NCI-H146 treated with DMSO at 0.1 percent for 48 hours (cell line): Measurements from ENCODE around the gene NDUFV3.
A peak's percentile ranks its signal among the peaks of the same experiment; 100 is the strongest.
"Not testable (repeated sequence)": the region's sequence is repeated elsewhere in the genome, so short reads cannot be mapped to it uniquely, and the experiment has no call there.

Experiments
- DNase-seq: peaks from one replicate; lab custom pipeline; 2025; ENCODE audit not compliant: unreplicated experiment; lab: John Stamatoyannopoulos, UW

NDUFV3 gene

DNA sequence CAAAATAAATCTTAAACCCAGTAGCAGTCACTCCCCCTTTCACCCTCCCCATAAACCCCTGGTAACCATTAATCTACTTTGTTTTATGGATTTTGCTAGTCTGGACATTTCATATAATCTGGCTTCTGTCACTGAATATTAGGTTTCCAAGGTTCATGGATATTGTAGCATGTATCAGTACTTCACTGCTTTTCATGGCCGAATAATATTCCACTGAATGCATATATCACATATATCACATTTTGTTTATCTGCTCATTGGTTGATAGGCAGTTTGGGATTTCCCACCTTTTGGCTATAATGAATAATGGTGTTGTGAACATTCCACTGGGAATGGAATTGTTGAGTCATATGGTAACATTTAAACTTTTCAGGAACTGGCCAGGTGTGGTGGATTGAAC lies 9.2 kb upstream of the NDUFV3 start:
- no peak for DNase-seq

DNA sequence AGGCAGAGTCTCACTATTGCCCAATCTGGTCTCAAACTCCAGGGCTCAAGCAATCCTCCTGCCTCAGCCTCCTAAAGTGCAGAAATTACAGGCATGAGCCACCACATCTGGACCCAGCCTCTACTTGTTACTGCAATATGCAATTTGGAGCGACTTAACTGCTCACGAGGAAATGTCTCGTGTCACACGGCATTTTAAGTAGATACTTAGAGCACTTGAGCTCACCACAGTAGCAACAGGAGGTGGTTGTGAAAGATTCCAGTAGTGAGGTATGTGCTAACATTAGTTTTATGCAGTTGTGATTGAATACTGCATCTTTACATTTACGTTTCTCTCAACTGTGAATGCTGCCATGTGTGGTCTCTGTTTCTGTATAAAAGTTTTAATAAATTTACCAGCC lies 5.8 kb upstream of the NDUFV3 start:
- no peak for DNase-seq

DNA sequence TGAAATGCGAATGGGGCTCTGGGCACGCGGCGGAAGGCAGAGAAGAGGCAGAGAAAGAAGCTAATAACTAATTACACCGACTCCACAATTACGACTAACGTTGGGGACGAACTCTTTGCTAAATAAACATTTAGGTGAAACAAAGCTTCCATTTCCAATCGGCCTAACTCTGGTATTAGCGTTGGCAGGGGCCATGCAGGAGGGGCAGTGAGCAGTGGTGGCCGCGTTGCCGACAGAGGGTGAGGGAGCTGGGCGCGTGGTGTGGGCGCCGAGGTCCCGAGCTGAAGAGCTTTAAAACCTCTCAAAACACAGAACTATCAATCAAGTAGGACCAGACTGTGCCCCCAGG lies 553 bp upstream of the NDUFV3 start:
- peak; percentile 58 for DNase-seq

DNA sequence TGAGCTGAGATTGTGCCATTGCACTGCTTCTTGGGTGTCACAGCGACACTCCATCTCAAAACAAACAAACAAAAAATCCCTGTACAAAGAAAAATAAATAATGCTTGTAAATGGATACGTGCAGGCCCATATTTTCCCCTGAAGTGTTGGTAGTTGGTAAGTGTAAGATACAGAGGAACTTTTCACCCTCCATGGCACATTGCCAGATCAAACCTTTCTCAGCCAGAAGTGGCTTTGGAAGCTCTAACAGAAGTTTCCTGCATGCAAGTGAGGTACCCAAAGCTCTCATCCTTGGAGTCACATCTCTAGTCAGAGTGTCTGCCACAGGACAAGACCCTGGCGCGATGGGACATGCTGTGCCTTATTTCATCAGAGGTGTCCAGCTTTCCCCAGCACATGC lies 7.3 kb downstream of the NDUFV3 start:
- DNase-seq, result no peak

DNA sequence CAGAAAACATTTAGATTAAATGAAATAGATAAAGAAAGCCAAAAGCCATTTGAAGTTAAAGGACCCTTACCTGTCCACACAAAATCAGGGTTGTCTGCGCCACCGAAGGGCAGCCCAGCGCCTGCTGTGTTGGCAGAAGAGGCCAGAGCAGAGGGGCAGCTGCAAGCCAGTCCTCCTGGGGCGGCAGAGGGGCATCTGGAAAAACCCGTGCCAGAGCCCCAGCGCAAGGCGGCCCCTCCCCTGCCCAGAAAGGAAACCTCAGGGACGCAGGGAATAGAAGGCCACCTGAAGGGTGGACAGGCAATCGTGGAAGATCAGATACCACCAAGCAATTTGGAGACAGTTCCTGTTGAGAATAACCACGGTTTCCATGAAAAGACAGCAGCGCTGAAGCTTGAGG lies 10.7 kb downstream of the NDUFV3 start:
- DNase-seq, result no peak

DNA sequence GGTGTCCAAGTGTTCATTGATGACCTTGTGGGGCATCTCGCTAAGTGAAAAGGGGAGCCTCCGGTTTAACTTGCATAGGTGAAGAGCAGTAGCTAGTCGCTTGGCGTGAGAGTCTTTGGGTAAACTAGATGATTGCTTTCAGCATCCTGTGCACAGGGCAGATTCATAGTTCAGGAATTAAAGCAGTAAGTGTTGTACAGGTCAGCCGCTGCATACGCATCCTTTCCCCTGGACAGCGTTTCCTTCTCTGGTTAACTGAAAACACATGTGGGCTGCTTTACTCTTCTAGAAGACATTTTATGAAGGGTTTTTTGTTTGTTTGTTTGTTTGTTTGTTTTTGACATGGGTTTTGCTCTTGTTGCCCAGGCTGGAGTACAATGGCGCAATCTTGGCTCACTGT lies 12.1 kb downstream of the NDUFV3 start:
- no peak for DNase-seq

DNA sequence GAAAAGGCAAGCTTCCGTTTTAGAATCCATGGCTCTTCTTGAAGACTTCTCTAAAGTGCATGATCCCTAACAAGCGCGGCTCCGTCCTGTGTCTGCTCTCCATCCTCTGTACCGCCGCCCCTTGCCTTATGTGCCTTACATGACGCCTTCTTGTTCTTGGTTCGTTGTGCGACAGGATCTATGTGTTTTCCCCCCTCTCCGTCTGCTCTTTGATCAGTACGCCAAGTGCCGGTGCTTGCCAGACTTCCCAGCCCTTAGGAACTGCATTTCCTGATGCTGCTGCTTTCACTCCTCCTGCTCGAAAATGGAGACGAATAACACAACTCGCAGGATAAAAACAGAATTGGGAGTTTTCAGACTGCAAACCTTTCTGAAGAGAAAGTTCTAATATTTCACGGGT lies 13.1 kb downstream of the NDUFV3 start:
- no peak for DNase-seq

DNA sequence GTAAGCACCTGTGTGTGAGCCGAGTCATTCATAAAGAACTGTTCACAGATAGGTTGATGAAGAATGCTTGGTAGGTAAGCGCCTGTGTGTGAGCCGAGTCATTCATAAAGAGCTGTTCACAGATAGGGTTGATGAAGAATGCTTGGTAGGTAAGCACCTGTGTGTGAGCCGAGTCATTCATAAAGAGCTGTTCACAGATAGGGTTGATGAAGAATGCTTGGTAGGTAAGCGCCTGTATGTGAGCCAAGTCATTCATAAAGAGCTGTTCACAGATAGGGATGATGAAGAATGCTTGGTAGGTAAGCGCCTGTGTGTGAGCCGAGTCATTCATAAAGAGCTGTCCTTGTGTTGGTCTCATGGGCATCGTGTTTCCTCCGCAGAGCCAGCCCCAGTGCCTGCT lies 15.4 kb downstream of the NDUFV3 start:
- DNase-seq, result not testable (repeated sequence)

DNA sequence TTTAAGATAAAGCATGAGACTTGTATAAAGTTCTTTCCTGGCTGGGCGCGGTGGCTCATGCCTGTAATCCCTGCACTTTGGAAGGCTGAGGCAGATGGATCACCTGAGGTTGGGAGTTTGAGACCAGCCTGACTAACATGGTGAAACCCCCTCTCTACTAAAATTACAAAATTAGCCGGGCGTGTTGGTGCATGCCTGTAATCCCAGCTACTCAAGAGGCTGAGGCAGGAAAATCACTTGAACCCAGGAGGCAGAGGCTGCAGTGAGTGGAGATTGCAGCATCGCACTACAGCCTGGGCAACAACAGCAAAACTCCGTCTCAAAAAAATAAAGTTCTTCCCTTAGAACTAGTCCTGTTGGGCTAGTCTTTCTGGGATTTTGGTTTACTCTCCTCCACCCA lies 18.8 kb downstream of the NDUFV3 start:
- not testable (repeated sequence) for DNase-seq

DNA sequence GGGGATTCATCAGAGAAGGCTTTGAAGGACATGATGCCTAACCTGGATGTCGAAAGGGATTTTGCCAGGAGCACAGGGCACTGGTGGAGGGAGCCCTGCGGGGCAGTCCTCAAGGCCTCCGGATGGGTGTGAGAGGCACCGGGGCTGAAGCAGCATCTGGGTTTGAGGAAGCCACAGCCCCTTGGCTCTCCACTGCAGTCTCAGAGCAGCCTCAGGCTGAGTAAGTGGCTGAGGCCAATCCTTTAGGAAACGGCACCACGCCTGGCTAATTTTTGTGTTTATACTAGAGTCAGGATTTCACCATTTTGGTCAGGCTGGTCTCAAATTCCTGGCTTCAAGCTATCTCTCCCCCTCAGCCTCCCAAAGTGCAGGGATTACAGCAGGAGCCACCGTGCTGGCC lies 20.4 kb downstream of the NDUFV3 start:
- DNase-seq, result no peak

DNA sequence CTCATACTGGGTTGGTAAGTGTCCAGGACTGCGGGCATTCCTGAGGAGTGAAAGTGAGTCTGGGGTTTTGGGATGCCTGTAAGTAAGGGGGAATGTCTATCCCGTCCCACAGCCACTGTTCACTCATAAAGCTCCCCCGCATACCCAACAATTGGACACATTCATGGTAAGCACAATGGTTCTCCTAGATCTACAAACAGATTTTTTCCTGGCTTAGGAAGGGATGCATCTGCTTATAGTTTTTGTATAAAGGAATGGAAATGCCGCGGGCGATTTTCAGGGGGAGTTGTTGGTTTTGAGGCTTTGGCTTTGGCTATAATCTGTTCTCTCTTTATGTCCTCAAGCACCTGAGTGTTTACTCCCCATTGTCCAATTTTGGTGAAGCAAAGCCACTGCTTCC lies 25.2 kb downstream of the NDUFV3 start:
- DNase-seq, result peak; percentile 70

DNA sequence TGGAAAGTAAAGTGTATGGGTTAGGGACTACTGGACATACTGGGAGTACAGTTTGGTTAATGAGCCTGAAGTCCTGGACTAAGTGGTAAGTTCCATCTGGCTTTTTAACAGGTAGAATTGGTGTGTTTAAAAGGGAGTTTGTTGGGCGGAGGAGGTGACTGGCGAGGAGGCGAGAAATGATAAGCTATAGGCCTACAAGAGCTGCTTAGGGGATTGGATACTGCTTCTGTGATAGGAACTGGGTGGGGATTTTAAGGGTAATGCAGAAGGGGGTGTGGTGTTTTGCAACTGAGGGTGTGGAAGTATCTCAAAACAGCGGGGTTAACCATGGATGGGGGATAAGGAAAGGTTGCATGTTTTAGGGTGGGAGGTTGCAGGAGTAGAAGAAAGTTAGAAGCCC lies 28.8 kb downstream of the NDUFV3 start:
- DNase-seq, result no peak

DNA sequence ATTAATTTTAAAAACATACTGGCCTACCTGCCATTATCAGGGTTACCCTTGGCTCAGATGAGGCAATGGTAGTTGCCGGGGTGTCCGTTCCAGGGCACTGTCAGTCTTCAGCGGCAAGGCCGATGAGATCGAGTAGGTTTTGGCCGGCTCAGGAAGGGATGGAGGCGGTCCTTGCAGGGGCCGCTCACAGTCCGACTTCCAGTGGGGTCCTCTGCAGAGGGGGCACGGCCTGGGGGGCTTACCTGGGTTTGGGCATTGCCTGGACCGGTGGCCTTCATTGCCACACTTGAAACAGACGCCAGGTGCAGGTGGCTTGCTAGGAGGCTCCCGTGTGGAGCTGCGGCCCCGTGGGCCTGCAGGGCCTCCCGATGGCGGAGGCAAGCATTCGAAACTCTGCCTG lies 29.8 kb downstream of the NDUFV3 start:
- no peak for DNase-seq

DNA sequence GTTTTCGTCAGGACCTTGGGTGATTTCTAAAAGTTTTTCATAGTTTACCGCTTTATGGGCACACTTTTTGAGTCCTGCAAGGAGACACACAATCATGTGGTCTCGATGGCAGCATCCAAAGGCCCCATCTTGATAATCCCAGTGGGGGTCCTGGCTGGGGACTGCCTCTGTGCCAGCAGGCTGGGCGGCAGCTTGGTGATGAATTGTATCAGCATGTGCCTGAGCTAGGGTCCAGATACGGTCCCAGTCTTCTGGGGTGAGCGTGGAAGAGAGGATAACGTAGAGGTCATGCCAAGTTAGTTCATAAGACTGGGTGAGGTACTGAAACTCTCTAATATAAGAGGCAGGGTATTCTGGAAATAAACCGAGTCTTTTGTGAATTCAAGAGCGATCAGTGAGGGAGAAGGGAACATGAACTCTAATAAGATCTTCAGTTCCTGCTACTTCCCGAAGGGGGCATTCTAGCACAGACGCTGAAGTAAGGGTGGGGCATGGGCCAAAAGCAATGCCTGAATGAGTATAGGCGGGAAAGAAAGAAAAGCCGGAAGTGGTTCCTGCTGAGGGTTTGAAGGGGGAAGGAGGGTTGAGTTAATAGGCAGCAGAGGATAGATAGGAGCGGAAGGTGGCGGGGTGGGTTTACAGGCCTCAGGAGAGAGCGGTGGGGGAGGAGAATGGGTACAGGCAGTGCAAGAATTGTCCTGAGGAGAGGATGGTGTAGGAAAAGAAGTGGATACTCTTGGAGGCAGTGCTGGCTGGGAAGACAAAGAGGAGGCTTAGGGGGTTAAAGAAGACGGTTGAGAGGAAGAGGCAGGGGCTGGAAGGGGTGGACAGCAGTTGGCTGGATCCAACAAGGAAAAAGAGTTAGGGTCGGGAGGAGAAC lies 30.7 kb downstream of the NDUFV3 start:
- peak; percentile 84 for DNase-seq

DNA sequence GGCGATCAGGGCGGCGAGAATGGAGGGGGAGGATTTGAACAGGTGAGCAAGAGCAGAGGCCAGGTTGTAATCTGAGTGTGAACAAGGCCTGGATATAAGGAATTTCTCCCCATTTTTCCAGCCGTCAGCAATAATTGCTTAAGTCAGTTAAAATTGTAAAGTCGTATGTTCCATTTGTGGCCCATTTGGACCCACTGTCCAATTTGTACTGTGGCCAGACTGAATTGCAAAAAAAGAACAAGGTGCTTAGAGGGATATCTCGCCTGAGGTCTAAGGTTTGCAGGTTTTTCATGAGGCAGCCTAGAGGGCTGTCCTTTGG lies 31.3 kb downstream of the NDUFV3 start:
- no peak for DNase-seq

DNA sequence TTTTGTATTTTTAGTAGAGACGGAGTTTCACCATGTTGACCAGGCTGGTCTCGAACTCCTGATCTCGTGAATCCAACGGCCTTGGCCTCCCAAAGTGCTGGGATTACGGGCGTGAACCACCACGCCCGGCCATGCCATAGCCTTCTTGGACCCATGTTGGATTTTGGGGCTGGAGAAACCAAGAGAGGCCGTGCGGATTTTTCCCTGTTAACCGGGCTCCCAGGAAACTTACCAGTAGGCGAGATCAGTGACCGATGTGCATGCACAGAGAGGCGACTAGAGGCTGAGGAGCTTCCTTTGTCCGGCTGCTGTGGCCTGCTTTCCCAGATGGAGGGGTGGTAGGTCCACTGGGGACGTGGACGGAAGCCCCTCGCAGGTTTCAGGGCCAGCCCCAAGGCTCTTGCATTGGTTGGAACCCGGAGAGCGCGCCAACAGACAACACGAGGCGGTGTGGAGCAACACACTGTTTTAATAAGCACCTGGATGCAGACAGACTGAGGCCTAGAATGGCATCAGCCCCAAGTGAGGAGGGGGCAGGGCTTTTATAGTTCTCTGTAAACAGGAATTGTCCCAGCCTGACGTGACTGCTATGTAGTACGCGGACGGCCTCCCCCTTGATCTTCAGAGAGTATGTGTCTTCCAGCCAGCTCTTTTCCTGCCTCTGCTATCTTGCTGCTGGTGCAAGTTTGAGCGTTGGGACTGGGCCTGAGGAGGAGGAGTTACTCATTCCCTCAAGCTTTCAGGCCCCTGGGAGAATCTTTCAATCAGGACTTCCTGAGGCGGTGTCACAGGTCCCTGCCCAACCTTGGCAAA lies 32.2 kb downstream of the NDUFV3 start, which contains the start of gene ERVH48-1:
Gene ERVH48-1, minus strand, starts transcription at position 517 of the 813 bp plus-strand sequence. CDS start 6,624 bp downstream, outside the sequence.
- DNase-seq, result no peak

DNA sequence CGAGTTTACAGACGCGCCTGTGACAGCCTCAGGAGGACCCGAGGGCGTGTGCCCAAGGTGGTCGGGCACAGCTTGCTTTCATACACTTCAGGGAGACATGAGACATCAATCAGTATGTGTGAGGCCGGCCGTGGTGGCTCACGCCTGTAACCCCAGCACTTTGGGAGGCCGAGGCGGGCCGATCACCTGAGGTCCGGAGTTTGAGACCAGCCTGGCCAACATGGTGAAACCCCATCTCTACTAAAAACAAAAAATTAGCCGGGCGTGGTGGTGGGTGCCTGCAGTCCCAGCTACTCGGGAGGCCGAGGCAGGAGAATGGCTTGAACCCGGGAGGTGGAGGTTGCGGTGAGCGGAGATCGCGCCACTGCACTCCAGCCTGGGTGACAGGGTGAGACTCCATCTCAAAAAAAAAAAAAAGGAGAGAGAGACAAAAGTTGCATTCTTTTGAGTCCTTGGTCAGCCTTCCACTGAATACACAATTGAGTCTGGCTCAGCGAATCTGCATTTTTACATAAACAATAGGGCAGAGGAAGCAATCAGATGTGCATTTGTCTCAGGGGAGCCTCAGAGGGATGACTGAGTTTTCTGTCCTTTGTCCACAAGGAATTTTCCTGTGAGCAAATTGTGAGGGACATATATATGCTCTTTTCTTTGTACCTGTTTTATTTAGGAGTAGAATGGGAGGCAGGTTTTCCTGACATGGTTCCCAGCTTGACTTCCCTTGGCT lies 34.5 kb downstream of the NDUFV3 start:
- DNase-seq, result not testable (repeated sequence)

DNA sequence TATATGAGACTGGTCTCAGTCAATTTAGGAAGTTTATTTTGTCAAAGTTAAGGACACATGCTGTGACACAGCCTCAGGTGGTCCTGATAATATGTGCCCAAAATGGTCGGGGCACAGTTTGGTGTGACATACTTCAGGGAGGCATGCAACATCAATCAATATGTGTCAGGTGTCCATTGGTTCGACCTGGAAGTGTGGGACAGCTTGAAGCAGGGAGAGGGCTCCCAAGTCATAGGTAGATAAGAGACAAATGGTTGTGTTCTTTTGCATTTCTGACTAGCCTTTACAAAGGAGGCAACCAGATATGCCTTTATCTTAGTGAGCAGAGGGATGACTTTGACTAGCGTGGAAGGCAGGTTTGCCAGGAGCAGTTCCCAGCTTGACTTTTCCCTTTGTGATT lies 36.9 kb downstream of the NDUFV3 start:
- no peak for DNase-seq

DNA sequence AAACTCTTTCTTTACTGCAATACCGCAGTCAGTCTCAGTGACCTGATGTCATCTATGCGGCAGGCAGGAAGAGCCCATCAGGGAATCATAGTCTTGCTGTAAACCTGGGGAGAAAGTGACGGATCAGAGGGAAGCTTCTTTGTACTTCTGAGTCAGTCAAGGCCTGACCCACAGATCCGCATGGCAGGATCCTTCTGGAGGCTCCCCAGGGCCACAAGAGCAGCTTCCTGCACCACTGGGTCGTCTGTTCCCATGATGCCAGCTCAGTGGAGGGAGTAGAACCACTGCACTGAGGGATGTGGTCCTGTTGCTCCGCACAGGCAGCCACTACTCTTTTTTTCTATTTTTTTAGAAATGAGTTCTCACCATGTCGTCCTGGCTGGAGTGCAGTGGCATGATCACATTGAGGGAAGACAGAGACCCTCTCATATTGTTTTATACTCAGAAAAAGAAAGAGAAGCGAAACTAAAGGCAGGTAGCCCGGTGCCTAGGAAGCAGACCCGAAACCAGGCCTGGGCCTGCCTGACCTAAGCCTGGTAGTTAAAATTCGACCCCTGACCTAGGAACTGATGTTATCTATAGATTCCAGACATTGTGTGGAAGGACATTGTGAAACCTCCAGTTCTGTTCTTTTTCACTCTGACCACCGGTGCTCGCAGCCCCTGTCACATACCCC lies 38.6 kb downstream of the NDUFV3 start:
- no peak for DNase-seq

DNA sequence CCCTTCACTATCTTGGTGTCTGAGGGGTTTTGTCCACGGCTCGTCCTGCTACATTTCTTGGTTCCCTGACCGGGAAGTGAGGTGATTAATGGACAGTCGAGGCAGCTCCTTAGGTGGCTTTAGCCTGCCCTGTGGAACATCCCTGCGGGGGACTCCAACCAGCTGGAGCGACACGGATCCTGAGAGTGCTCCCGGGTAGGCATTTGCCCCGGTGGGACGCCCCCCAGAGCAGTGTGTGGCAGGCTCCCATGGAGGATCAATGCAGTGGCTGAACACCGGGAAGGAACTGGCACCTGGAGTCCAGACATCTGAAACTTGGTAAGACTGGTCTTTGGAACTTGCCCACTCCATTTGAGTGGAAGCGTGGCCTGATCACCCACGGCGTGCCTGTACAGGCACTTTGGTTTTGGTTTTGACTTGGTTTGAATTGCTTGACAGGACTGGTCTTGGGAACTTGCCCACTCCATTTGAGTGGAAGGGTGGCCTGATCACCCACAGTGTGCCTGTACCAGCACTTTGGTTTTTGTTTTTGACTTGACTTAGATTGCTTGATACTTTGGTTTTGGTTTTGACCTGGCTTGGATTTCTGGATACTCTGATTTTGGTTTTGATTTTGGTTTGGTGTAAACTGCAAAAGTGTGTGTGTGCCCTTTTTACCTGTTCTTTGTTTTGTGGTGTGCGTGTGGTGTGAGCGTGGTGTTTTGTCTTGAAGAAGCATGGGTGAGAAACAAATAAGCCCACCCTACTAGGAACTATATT lies 39.4 kb downstream of the NDUFV3 start:
- not testable (repeated sequence) for DNase-seq
